Activated CD4-positive, CD25-positive, alpha-beta regulatory T cell treated with anti-CD3 and anti-CD28 coated beads, Interleukin-2, amount 50 U/mL, for 72 hours (primary cell): Measurements from ENCODE around the gene LIN7C.
"Not testable (repeated sequence)": the region's sequence is repeated elsewhere in the genome, so short reads cannot be mapped to it uniquely, and the experiment has no call there.

ENCODE experiments used
- DNase-seq: peaks from one replicate; pipeline ENCODE4 v3.0.0; 2021

The LIN7C gene

DNA sequence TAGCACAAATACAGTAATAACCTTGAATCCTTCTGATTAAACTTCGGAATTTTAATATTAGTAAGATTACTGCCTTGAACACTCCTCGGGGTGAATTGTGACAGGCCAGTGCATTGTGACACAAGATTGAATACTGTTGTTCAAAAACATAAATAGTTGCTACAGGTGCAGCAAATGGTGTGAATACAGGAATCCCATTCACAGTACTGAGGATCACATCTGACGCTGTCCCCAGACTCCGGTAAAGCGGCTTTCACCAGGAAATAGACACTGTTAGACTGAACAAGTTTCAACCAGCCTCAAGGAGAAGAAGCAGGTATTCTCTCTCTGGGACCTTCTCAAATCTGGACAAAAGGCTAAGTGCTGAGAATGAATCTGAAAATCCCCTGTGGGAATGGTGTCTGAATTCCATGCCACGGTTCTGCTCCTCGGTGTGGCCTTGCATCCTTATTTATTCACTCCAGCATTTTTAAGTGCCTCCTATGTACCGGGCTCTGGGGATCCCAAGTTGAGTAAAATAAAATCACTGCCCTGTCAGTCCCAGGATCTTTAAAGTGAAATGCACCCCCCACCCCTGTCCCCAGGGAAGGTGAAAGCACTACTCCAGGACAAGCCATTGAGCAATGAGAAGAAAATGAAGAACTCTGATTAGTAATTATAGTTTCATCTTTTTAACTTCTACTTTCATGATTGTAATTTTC lies 37.4 kb downstream of the LIN7C start:
- DNase-seq = no peak

DNA sequence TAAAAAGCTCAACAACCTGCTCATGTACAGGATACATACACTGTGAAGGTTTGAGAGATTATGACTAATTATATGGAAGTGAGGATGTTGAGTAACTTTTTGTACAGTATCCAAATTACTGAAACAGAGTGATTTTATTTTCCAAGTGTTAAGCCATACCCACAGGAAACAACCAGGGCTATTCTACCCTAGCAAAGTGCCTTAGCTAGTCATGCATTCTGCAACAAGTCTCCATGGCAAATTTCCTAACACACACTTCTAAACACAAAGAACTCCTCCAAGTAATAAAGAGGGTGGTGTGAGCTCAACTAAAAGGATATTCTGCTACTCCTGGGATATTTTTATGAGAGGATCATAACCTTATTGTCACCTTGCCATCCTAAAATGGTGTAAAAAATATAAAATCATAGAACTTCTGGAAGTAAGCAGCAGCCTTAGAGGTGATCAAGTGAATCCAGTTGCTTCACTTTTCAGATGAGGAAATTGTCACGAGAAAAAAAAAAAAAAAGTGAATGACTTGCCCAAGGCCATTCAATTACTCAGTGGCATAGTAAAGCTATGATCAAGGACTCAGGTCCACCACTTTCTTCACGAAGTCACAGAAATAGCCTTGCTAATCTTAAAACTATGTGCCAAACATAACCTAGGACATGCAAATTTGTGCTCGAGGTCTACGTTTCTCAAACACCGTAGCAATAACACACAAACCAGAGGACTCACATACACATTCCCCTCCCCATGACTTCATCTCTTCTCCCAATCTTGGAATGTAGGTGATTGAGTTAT lies 38.2 kb downstream of the LIN7C start:
- DNase-seq = no peak

DNA sequence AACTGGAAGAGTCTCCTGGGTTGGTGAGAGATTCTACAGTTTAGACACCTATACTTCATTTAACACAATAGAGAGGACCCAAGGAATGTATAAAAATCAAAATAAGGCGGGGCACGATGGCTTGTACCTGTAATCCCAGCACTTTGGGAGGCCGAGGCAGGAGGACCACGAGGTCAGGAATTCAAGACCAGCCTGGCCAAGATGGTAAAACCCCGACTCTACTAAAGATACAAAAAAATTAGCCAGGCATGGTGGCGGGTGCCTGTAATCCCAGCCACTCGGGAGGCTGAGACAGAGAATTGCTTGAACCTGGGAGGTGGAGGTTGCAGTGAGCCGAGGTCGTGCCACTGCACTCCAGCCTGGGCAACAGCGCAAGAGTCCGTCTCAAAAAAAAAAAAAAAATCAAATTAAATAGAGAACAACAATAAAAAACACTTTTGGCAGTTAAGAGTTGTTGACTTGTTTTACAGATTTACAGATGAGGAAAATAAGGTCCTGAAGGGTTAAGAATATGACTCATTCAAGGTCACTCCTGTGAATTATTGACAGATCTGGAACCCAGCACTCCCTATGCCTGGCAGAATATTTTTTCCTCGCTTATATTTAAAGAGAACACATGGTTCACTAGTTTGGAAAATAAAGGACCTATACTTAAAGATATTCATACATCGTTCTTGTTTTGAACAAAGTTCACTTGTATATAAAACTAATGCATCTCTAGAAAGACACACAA lies 39.2 kb downstream of the LIN7C start:
- DNase-seq = no peak

DNA sequence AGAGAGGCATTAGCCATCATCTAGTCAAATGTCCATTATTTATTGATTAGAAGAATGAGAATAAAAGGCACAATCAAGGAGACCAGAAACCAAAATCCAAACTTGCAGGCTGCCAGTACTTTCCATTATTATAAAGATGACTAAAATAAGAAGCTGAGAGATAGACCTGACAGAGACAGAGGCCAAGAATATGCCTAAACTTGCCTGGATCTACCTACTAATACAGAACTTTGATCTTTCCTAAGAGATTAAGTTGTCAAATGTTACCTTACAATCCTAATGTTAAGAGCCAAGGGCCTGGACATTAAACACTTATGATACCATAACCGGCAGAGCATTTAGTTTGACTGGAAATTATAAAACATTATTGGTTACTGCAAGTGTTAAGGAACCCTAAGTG lies 40.2 kb downstream of the LIN7C start:
- no peak for DNase-seq

DNA sequence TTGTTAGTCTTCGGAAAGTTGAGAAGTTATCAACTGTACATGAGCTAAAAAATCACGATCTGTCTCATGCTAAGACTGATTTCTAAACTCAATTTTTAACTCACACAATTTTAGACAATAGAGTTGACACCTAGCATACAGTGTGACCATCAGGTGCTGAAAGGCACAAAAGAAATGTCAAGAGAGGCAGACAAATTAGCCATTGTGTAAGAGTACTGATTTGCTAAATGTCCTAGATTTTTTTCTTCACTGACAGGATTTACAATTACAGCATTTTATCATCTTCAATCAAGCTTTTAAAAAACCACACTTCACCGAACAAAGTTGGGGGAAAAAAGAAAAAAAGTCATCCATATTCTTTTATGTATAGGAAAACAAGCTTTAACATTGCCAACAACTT lies 40.9 kb downstream of the LIN7C start:
- DNase-seq = no peak

DNA sequence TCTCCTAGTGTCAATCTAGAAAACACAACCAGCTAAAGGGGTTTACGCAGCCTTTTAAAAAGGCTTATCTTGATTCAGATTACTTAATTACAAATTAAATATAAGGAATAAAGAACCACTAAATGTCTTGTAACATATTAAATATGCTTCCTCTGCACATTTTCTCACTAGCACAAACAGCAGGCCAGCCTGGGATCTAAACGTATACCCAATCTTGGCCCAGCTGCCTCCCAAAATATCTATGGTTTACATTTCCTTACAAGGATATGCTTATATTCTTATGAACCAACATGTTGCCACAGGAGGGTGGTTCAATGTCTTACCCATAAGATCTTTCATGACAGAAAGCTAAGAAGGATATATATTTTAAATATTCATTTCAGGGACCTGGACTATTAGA lies 41.7 kb downstream of the LIN7C start:
- no peak for DNase-seq

GRCh38 chr11:27464289-27464696 lies 42.3 kb downstream of the LIN7C start:
- no peak for DNase-seq

GRCh38 chr11:27462543-27462942 lies 44.0 kb downstream of the LIN7C start:
- no peak for DNase-seq

- no peak for DNase-seq
Measured at GRCh38 chr11:27460158-27460978, 46.2 kb downstream of the LIN7C start.

- DNase-seq = no peak
Measured at GRCh38 chr11:27459191-27459590, 47.4 kb downstream of the LIN7C start.

- no peak for DNase-seq
Measured at GRCh38 chr11:27458182-27458581, 48.4 kb downstream of the LIN7C start.

GRCh38 chr11:27456795-27457329 lies 49.7 kb downstream of the LIN7C start:
- no peak for DNase-seq

DNA sequence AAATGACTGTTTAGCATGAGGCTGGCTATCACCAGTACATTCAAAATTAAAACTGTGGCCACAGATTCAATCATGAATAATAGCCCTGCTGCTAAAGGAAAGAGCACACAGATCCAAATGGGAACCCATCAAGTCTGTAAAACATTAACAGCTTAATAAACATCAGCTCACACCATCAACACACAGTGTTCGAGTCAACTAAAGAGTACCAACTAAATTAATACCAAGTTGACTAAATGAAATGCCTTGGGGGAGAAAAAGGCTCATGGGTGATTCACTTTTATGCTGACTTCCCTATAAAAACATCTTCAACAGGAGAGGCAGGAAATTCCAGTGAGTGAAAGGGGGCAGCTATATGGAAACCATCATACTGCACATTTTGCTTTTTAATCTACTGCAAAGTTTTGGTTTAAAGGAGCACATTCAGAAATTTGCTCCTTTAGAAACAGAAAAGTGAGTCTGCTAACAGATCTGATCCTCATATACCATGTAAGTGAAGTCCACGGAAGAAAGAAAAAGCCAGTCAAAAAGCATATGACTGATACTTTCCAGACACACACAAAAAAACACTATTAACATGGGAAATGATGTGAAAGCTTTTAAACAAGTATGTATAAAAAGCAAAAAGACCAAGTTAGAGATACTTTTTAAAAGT lies 50.3 kb downstream of the LIN7C start:
- DNase-seq = no peak

DNA sequence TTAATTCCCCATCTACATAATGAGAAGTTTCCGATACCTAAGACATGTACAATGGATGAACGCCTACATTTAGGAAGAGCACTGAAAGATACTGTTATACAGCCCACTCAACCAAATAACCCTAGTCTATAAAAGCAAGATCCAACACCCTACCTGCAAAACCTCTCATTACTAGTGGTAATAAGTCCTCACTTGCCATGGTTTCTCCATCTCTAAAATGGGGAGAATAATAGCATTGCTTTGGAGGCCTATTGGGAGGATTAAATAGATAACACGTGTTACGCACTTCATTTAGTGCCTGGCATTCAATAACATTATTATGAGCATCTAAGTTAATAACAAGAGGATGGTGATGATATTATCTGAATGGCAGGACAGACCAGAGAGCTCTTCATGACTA lies 50.9 kb downstream of the LIN7C start:
- no peak for DNase-seq

DNA sequence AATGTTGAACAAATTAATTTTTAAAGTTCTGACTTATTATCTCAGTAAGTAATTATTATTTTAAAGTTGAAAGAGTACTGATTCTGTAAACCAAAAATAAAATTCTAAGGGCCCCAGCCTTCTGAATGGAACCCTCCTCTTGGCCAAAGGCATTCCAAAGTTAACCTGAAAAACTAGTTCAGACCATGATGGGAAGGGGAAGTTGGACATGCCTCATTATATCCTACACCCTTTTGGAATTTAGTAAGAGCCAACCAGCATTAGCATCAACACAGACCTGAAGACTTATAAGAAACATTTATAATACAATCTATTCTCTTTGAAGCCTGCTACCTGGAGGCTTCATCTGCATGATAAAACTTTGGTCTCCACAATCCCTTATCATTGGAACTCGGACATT lies 52.9 kb downstream of the LIN7C start:
- DNase-seq = no peak

GRCh38 chr11:27452147-27452546 lies 54.4 kb downstream of the LIN7C start:
- DNase-seq = no peak

DNA sequence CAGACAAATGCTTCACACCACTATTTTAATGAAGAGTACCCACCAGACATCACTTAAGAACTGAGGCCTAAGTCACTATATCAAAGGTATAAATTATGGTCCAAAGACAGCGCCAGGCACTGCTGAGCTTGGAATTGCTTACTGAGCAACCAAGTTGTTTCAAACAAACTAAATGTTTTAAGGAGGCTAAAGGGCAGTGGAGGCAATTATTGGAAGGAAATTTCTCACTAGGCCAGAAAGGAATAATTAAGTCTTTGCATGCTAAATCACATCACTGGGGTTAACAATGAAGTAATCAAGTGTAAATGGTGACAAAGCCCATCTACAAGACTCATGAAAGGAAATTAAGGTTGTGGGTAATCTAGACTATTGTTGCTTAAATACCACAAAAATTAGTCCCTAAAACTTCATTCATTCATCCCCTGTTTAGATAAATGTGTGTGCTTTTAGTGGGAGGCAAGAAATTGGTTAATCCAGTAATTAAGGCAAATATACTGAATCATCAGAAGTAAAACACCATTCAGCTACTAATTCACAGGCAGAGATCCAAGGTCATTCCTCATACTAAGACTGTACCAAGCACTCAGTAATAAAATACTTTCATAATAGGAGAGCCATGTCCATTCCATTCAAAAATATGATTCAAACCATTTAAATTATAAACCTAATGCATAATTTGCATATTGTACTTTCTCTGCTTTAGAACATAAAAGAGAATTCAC lies 55.2 kb downstream of the LIN7C start:
- no peak for DNase-seq

- not testable (repeated sequence) for DNase-seq
Measured at GRCh38 chr11:27448184-27448540, 58.4 kb downstream of the LIN7C start.

DNA sequence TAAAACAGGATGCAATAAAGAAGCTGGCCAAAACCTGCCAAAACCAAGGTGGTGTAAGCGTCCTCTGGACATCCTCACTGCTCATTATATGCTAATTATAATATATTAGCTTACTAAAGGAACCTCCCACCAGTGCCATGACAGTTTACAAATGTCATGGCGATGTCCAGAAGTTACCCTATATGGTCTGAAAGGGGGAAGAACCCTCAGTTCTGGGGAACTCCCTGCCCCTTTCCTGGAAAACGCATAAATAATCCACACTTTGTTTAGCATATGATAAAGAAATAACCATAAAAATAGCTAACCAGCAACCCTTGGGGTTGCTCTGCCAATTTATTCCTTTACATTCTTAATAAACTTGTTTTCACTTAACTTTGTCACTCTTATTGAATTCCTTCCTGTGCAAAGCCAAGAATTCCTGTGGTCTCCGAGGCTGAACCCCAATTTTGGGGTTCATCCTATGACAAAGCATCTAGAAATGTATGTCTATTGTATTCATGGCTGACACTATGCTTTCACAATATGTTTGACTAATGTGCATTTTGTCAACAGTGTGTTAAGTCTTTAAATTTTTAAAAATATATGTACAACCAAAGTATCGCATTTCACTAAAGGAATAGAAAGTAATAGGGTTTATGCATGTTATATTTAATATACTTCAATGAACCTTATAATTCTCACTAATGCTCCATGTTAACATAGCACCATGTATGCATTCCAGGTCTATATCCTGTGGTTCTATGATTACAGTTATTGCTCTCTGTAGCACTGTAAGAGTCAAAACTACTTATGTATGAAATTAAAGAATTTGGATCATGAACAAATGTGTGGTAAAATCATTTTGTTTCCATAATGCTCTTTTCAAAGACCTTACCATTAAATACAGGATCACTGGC lies 59.0 kb downstream of the LIN7C start:
- DNase-seq = no peak

DNA sequence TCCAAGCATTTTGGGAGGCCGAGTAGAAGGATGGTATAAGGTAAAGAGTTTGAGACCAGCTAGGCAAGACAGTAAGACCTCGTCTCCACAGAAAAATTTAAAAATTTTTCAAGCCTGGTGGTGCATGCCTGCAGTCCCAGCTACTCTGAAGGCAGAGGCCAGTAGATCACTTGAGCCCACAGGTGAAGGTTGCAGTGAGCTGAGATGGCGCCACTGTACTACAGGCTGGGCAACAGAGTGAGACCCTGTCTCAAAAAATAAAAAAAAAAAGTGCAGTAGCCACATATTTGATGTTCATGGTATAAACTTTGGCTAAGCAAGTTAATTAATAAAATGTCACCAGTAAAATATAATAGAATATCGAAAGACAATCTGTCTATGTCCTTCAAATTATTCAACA lies 60.9 kb downstream of the LIN7C start:
- DNase-seq = no peak
